Endometrial microvascular endothelial cells (primary cell): ENCODE data around the gene PLA2R1. TPM values are rescaled to one million over a fixed set of nuclear protein-coding genes. Genes with fewer than 3 reads are reported as not detected.

Experiments
- in situ Hi-C: cut with HindIII; loops from 2 replicates; pipeline ENCODE4 v1.10.0; 2017; ENCODE audit warnings: low sequenced_read_pairs, low pct_unique_long_range_greater_than_20kb; ENCODE audit errors: inconsistent ontology term
- total RNA-seq: library from RNA; depleted of rRNA; stranded (reverse); fragments of >200 nt; gene quantifications from one replicate; pipeline ENCODE4 v1.2.3, GENCODE V29; 2015; ENCODE audit errors: inconsistent ontology term

PLA2R1 gene
- total RNA-seq = 2.9 TPM

- in situ Hi-C loops = no loop called here
Observed at GRCh38 chr2:160062292-160063005, at the start of gene PLA2R1. TSS of gene PLA2R1 (minus strand) at chr2:160062615. CDS start at chr2:160062403, 212 bp downstream.

DNA sequence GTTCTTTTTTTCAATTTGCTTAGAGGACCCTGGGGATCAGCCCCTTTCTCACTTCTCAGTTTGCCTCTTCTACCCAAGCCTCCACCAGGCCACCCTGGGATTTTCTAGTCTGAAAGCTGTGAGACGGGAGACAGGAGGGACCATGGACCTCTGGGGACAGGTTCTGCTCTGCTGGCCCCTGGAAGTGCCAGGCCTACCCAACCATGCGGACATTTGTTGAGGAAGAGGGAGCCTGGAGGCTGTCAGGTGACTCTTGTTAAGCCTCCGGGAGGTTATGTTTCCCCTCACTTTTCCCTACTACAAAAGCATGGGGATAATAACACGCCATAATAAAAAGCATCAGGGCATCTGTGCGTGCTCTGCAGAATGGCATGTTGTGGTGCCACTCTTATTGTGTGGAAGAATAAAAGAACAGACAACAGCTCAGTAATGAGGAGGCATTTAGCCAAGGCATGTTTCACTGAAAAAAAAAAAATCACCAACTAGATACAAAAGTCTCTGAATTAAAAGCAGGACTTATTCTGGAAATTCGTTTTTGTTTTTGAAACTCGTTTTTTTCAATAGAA, 48.3 kb upstream of the PLA2R1 start:
- in situ Hi-C loops = no loop called here

DNA sequence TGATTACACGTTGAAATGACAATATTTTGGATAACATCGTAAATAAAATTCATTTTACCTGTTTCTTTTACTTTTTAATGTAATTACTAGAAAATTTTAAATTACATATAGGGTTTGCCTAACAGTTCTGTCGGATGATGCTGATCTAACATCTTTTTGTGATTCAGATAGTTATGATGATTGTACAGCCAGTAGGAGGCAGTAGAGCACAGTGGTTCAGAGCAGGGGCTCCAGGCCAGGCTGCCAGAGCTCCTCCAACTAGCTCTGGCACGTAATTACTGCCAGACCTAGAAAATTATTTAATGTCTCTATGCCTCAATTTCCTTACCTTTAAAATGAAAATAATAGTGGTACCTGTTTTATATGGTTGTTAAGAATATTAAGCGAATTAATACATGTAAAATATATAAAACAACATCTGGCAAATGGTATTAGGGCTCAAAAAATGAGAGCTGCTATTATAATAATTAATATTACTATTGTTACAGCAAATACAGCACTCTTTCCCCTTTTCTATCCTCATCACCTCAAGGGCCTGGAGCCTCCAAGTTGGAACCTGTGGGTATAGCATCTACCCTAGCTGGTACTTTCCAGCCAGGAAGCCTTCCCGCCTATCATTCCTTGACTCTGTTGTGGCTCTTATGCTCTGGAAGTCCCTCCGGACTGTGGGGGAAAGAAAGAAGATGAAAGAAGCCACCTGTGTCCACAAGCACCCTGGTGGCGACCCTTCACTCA, 47.7 kb upstream of the PLA2R1 start:
- in situ Hi-C loops = no loop called here

GRCh38 chr2:160109243-160109642, 46.8 kb upstream of the PLA2R1 start:
- in situ Hi-C loops = no loop called here

GRCh38 chr2:160108646-160109045, 46.2 kb upstream of the PLA2R1 start:
- in situ Hi-C loops = no loop called here

DNA sequence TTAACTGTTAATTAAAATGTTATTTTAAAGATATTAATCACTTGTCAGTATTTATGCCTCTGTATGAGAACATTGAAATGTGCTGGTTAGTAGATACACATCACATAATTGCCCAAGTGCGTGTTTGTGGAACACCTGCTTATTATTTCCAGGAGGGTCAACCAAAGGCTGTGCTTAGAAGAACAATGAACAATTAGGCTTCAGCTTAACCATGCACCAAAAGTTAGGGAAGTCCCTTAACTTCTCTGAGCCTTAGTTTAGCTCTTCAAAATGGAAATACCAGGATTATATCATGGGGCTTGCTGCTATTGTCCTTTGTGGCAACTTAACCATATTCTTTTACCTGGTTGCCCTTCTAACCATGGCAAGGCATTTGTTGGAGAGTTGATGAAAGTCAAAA, 43.0 kb upstream of the PLA2R1 start:
- in situ Hi-C loops = no loop called here

DNA sequence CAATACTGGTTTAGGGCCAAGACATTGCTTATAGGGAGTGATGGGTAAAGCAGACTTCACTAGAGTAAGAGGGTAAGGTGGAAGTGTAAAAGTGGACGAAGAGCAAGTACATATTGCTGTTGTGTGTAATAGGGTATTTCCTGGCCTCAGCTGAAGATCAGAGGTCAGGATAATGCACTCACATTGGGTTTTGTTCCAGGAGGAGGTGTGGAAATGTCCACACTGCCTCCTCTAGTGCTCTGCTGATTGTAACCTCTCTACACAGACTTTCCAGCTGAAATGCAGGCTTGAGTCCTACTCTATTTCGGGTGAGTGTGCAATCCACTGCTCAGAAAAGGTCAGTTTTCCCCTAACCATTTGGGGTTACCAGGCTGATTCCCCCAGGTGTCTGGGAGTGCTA, 41.7 kb upstream of the PLA2R1 start:
- in situ Hi-C loops = no loop called here

DNA sequence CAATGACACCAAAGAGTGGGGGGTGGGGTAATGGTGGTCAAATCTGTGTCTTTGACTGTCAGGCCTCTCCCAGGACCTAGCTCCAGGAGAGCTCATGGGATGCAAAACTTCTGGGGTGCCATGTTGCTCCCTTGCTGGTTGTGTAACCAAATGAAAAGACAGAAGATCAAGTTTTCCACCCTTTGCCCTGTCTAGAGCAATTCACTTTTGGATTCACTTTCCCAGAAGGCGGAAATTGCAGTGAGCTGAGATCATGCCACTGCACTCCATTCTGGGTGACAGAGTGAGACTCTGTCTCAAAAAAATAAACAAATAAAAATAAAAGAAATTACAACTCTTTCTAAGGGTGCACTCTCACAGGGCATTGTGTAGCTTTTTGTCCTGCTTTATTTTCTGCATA, 34.9 kb upstream of the PLA2R1 start:
- in situ Hi-C loops = no loop called here

GRCh38 chr2:160096409-160096808, 34.0 kb upstream of the PLA2R1 start:
- in situ Hi-C loops = no loop called here

- in situ Hi-C loops = no loop called here
Observed at GRCh38 chr2:160092445-160092844, 30.0 kb upstream of the PLA2R1 start.

- in situ Hi-C loops = no loop called here
Observed at GRCh38 chr2:160091381-160091780, 29.0 kb upstream of the PLA2R1 start.

DNA sequence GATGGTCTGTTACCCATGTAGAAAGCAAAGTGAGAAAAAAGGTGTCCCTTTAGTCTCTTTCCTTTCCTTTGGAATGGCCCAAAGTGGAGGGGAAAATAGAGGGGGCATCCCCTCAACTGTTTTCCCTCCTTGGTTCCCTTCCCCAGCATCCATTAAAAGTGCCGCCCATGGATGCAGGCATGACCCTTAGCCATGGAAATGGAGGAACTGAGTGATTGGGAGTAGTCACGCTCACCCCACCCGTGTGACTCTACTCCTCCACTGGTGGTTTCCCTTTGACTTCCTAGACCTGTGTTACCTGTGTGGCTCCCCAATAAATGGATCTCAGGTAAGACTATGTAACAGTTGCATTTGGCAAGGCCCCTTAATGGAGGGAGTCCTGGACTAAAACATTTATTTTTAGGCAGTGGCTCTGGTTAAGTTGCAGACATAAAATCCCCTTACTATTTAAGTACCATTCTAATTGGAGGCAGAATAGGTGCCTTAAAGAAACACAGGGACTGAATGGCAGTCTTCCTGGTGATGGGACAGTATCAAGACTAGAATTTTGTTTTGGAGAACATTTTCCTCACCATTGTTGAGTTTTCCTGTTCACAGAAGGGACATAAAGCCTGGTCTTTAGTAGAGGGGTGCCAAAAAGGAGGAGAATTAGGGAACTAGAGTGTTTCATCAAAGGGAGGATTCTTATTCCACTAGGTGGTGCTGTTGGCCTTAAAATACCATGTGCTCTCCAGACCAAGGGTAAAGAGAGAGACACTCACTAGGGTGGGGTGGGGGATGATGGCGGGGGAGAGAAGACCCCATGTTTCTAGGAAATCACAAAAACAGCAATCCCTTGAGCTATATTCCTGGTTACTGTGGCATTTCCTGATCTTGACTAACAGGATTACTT, 25.7 kb upstream of the PLA2R1 start:
- in situ Hi-C loops = no loop called here

DNA sequence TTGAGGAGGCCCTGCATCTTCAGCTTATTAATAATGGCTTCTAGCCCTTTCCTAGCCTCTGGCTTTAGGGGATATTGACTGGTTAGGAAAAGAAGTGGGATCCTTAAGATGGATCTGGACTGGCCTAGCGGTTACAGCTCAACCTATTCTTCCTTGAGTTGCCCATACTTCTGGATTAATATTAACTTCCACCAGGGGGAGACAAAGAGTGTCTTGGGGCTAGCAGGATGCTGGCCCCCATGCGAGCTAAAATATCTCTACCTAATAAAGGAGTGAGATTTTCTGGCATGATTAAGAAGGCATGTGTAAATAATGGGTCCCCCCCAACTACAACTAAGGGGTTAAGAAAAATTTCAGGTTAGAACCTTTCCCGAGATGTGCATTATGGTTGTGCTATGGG, 23.2 kb upstream of the PLA2R1 start:
- in situ Hi-C loops = no loop called here

- in situ Hi-C loops = no loop called here
Observed at GRCh38 chr2:160077912-160078810, 15.7 kb upstream of the PLA2R1 start.

GRCh38 chr2:160076914-160077313, 14.5 kb upstream of the PLA2R1 start:
- in situ Hi-C loops = no loop called here

GRCh38 chr2:160076241-160076640, 13.8 kb upstream of the PLA2R1 start:
- in situ Hi-C loops = no loop called here

- in situ Hi-C loops = no loop called here
Observed at GRCh38 chr2:160075171-160075570, 12.8 kb upstream of the PLA2R1 start.

GRCh38 chr2:160073284-160073888, 11.0 kb upstream of the PLA2R1 start:
- in situ Hi-C loops = no loop called here
